H9 (cell line): ENCODE measurements around the gene SNAP25. TPM values are rescaled to one million over a fixed set of nuclear protein-coding genes. Genes with fewer than 3 reads are reported as not detected.

Source experiments
- DNase-seq: peaks from one replicate; pipeline ENCODE4 v3.0.0-alpha.2; 2017
- H2AFZ ChIP-seq: one replicate; pipeline ENCODE4 v1.6.1; 2013; ENCODE audit warnings: mild to moderate bottlenecking, low read length, control low read depth, moderate library complexity
- H2AK5ac ChIP-seq: 2 replicates; pipeline ENCODE4 v1.6.1; 2013; ENCODE audit warnings: low read length, control low read depth, mixed read lengths; ENCODE audit not compliant: insufficient read length
- H2BK120ac ChIP-seq: one replicate; pipeline ENCODE4 v1.6.1; 2013; ENCODE audit warnings: low read depth, mild to moderate bottlenecking, low read length, control low read depth, inconsistent platforms; ENCODE audit not compliant: poor library complexity, severe bottlenecking
- H2BK12ac ChIP-seq: 2 replicates; pipeline ENCODE4 v1.6.1; 2013; ENCODE audit warnings: low read length, control low read depth, mixed read lengths, low read depth; ENCODE audit not compliant: insufficient read length
- H2BK15ac ChIP-seq: 2 replicates; pipeline ENCODE4 v1.6.1; 2013; ENCODE audit warnings: low read depth, low read length, control low read depth
- H2BK20ac ChIP-seq: one replicate; pipeline ENCODE4 v1.6.1; 2013; ENCODE audit warnings: low read depth, mild to moderate bottlenecking, low read length, control low read depth, inconsistent platforms; ENCODE audit not compliant: poor library complexity, severe bottlenecking
- H2BK5ac ChIP-seq: 2 replicates; pipeline ENCODE4 v1.6.1; 2013; ENCODE audit warnings: low read length, control low read depth, mixed read lengths; ENCODE audit not compliant: insufficient read length
- H3K14ac ChIP-seq: 2 replicates; pipeline ENCODE4 v1.6.1; 2013; ENCODE audit warnings: low read length, control low read depth; ENCODE audit not compliant: insufficient read depth
- H3K18ac ChIP-seq: 2 replicates; pipeline ENCODE4 v1.6.1; 2013; ENCODE audit warnings: low read depth, mild to moderate bottlenecking, mixed read lengths, low read length, control low read depth; ENCODE audit not compliant: insufficient read length
- H3K23ac ChIP-seq: 2 replicates; pipeline ENCODE4 v1.6.1; 2013; ENCODE audit warnings: low read length, control low read depth, mixed read lengths, low read depth; ENCODE audit not compliant: insufficient read length
- H3K23me2 ChIP-seq: 2 replicates; pipeline ENCODE4 v1.6.1; 2013; ENCODE audit warnings: low read depth, mild to moderate bottlenecking, mixed read lengths, low read length, control low read depth; ENCODE audit not compliant: insufficient read length, poor library complexity, severe bottlenecking
- H3K27ac ChIP-seq: 2 replicates; pipeline ENCODE4 v1.5.1; 2013; ENCODE audit warnings: low read length, control low read depth, mixed read lengths, low read depth; ENCODE audit not compliant: insufficient read length
- H3K27me3 ChIP-seq: 2 replicates; pipeline ENCODE4 v1.6.1; 2013; ENCODE audit warnings: low read length, control low read depth, inconsistent platforms; ENCODE audit not compliant: insufficient read depth
- H3K4ac ChIP-seq: 2 replicates; pipeline ENCODE4 v1.6.1; 2013; ENCODE audit warnings: low read depth, mild to moderate bottlenecking, control low read depth, inconsistent platforms, low read length, moderate library complexity
- H3K4me1 ChIP-seq: 2 replicates; pipeline ENCODE4 v1.6.1; 2013; ENCODE audit warnings: low read length, control low read depth, inconsistent platforms; ENCODE audit not compliant: insufficient read depth
- H3K4me2 ChIP-seq: 2 replicates; pipeline ENCODE4 v1.6.1; 2013; ENCODE audit warnings: low read length, control low read depth, mixed read lengths; ENCODE audit not compliant: insufficient read length, insufficient read depth
- H3K56ac ChIP-seq: 2 replicates; pipeline ENCODE4 v1.6.1; 2013; ENCODE audit warnings: low read depth, mild to moderate bottlenecking, mixed read lengths, low read length, control low read depth; ENCODE audit not compliant: insufficient read length
- H3K79me1 ChIP-seq: 2 replicates; pipeline ENCODE4 v1.6.1; 2013; ENCODE audit warnings: low read depth, mild to moderate bottlenecking, moderate library complexity, low read length, control low read depth, inconsistent platforms; ENCODE audit not compliant: insufficient read depth, poor library complexity, severe bottlenecking
- H3K79me2 ChIP-seq: 2 replicates; pipeline ENCODE4 v1.6.1; 2013; ENCODE audit warnings: low read length, control low read depth, inconsistent platforms; ENCODE audit not compliant: insufficient read depth
- H3K9ac ChIP-seq: 2 replicates; pipeline ENCODE4 v1.6.1; 2013; ENCODE audit warnings: low read length, control low read depth, mixed read lengths; ENCODE audit not compliant: insufficient read length; ENCODE audit errors: extremely low read depth
- H3K9me3 ChIP-seq: one replicate; pipeline ENCODE4 v1.6.1; 2013; ENCODE audit warnings: low read depth, low read length, inconsistent platforms; ENCODE audit not compliant: control insufficient read depth
- H3T11ph ChIP-seq: one replicate; pipeline ENCODE4 v1.6.1; 2013; ENCODE audit warnings: mild to moderate bottlenecking, low read length, control low read depth, inconsistent platforms
- H4K20me1 ChIP-seq: one replicate; pipeline ENCODE4 v1.6.1; 2013; ENCODE audit not compliant: control insufficient read depth, insufficient read length, insufficient read depth
- H4K5ac ChIP-seq: 2 replicates; pipeline ENCODE4 v1.6.1; 2013; ENCODE audit warnings: low read depth, mild to moderate bottlenecking, mixed read lengths, low read length, control low read depth; ENCODE audit not compliant: insufficient read length
- H4K8ac ChIP-seq: replicated peaks from 2 replicates; pipeline ENCODE4 v1.6.1; 2013; ENCODE audit warnings: low read length, control low read depth, mixed read lengths, low read depth; ENCODE audit not compliant: insufficient read length
- H4K91ac ChIP-seq: 2 replicates; pipeline ENCODE4 v1.6.1; 2013; ENCODE audit warnings: low read depth, mild to moderate bottlenecking, moderate library complexity, mixed read lengths, low read length, control low read depth; ENCODE audit not compliant: insufficient read length
- H3K27ac Mint-ChIP-seq, 3 experiments: 2 replicates in 2 of 3; 3 replicates in 1 of 3; pipeline ENCODE4 v1.8.0; 2020 to 2021; ENCODE audit warnings: mixed read lengths in 3 of 3, mild to moderate bottlenecking in 1 of 3, moderate library complexity in 1 of 3
- H3K27me3 Mint-ChIP-seq: 2 replicates; pipeline ENCODE4 v1.8.0; 2021; ENCODE audit warnings: low read depth, mild to moderate bottlenecking, moderate library complexity, mixed read lengths
- H3K36me3 Mint-ChIP-seq, 3 experiments: 2 replicates in 2 of 3; 3 replicates in 1 of 3; pipeline ENCODE4 v1.8.0; 2020 to 2021; ENCODE audit warnings: low read depth in 3 of 3, mixed read lengths in 3 of 3; ENCODE audit not compliant: insufficient read depth in 1 of 3
- H3K4me1 Mint-ChIP-seq, 2 experiments: 2 replicates each; pipeline ENCODE4 v1.8.0; 2020; ENCODE audit warnings: mixed read lengths in 2 of 2
- H3K4me3 Mint-ChIP-seq, 2 experiments: 2 replicates in 1 of 2; 3 replicates in 1 of 2; pipeline ENCODE4 v1.8.0; 2020 to 2021; ENCODE audit warnings: mild to moderate bottlenecking in 2 of 2, mixed read lengths in 2 of 2, moderate library complexity in 1 of 2
- H3K9me3 Mint-ChIP-seq, 2 experiments: 2 replicates in 1 of 2; 3 replicates in 1 of 2; pipeline ENCODE4 v1.8.0; 2020; ENCODE audit warnings: mild to moderate bottlenecking in 2 of 2, mixed read lengths in 2 of 2, moderate library complexity in 1 of 2
- WGBS: extraction: QIAGEN DNeasy Blood & Tissue Kit; methylation state at CpG from one replicate; pipeline ENCODE4 v1.1.7; 2013; ENCODE audit warnings: missing lambda C conversion rate, low lambda C conversion rate, mixed read lengths; ENCODE audit not compliant: insufficient read length; ENCODE audit errors: extremely low coverage; 5-methylcytosine and 5-hydroxymethylcytosine counted together
- total RNA-seq: library from RNA; stranded (reverse); gene quantifications from 2 replicates; pipeline ENCODE4 v1.2.1, GENCODE V29; 2021
- TF ChIP-seq, protein P1 (sequence below): fragments of 200-600 bp; sonication (generic); conservative IDR thresholded peaks from 3 replicates; pipeline ENCODE4 v1.8.0; 2021; ENCODE audit warnings: antibody characterized with exemption, mild to moderate bottlenecking

The SNAP25 gene
- total RNA-seq, 1 experiment from 2014 or later: 0.13 TPM

DNA sequence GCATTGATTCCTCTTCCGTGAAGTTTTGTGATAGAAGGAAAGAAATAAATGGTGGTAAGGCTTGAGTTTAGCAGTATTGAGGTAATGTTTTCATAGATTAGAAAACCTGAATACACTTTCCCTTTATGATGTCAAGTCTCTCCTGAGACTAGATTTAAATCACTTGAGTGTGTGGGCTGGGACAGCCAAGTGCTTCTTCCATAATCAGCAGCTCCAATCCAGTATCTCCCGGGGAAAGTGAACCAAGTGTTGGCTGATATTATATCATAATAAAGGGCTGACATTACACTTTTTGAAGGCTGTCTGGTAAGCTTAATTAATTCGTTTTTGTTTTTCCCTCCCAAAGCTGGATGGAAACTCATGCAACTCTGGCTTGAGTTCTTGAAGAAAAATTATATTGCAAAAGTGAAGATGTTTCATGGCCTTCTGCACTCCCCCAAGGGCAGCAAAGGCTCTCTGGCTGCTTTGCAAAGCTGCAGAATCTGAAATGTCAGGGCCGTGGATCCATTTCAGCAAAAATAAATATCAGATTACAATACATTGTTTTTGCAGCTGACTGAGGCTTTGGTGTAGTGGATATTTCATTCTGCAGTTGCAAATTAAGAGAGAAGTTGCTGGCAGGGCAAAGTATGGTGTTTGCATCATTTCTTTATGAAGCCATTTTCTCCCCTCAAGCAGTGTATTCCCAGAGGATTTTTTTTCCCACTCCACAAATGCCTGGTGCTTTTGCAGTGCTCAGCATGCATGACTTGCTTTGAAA lies 114.2 kb downstream of the SNAP25 start:
- Mint-ChIP-seq H3K4me3 (no peak overlapping the region), H3K4me1 (peaks cover 4 to 10% of the 10 kb centered on the region in 2 experiments; a peak in 3 of 4 replicates), H3K27ac (no peak overlapping the region), H3K27me3 (no peaks in the 10 kb centered on the region), H3K36me3 (no peaks in the 10 kb centered on the region; a peak in 1 of 7 replicates), H3K9me3 (no peaks in the 10 kb centered on the region)
- no peak for DNase-seq
- H2BK15ac ChIP-seq: no peak overlapping the region
- H4K20me1 ChIP-seq: no peaks in the 10 kb centered on the region
- no peaks in the 10 kb centered on the region for H3K23me2 ChIP-seq
- no peak overlapping the region for H3K9ac ChIP-seq
- WGBS: no CpG with 5 or more reads among the region's 4 CpGs
- H3K79me1 ChIP-seq: no peaks in the 10 kb centered on the region
- no peaks in the 10 kb centered on the region for H3K27me3 ChIP-seq
- H3K23ac ChIP-seq: no peak overlapping the region
- no peak overlapping the region for H4K91ac ChIP-seq
- no peak overlapping the region for H3K4ac ChIP-seq
- H3K56ac ChIP-seq: no peak overlapping the region
- no peak overlapping the region for H4K5ac ChIP-seq
- H2AK5ac ChIP-seq: no peak overlapping the region
- TF ChIP-seq, protein P1, sequence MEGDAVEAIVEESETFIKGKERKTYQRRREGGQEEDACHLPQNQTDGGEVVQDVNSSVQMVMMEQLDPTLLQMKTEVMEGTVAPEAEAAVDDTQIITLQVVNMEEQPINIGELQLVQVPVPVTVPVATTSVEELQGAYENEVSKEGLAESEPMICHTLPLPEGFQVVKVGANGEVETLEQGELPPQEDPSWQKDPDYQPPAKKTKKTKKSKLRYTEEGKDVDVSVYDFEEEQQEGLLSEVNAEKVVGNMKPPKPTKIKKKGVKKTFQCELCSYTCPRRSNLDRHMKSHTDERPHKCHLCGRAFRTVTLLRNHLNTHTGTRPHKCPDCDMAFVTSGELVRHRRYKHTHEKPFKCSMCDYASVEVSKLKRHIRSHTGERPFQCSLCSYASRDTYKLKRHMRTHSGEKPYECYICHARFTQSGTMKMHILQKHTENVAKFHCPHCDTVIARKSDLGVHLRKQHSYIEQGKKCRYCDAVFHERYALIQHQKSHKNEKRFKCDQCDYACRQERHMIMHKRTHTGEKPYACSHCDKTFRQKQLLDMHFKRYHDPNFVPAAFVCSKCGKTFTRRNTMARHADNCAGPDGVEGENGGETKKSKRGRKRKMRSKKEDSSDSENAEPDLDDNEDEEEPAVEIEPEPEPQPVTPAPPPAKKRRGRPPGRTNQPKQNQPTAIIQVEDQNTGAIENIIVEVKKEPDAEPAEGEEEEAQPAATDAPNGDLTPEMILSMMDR: no peak
- no peak overlapping the region for H3K18ac ChIP-seq
- H3K79me2 ChIP-seq: no peaks in the 10 kb centered on the region
- H4K8ac ChIP-seq: no peak overlapping the region
- H2BK120ac ChIP-seq: no peak overlapping the region
- H3K14ac ChIP-seq: no peak overlapping the region
- no peak overlapping the region for H2BK20ac ChIP-seq
- no peak overlapping the region for H2AFZ ChIP-seq
- H3K4me1 ChIP-seq: no peaks in the 10 kb centered on the region; the same call in 1 of the 2 replicates
- no peaks in the 10 kb centered on the region for H3K9me3 ChIP-seq
- H3K27ac ChIP-seq: no peak overlapping the region
- H3T11ph ChIP-seq: no peak overlapping the region
- H3K4me2 ChIP-seq: no peak overlapping the region
- H2BK5ac ChIP-seq: no peak overlapping the region
- no peak overlapping the region for H2BK12ac ChIP-seq
